HepG2 (cell line): ENCODE data around the gene TRPM5. TPM values are rescaled to one million over a fixed set of nuclear protein-coding genes. Genes with fewer than 3 reads are reported as not detected.

Source experiments
- ATAC-seq: fragments of 200-7000 bp; cut with Tn5 transposase; 3 replicates; pipeline ENCODE4 v1.9.1; 2020; ENCODE audit warnings: mild to moderate bottlenecking, moderate library complexity
- BruUV-seq: library from RNA; stranded (reverse); fragments of 400-500 nt; replicated peaks from 2 replicates; lab custom pipeline; 2021; lab: Mats Ljungman, UMichigan
- CTCF ChIA-PET: fragments of 300-600 bp; formaldehyde crosslinking; extraction: SDS; loops from one replicate; lab custom pipeline; 2021; ENCODE audit warnings: low total read pairs, inconsistent platforms, low intra/inter-chr PET ratio; lab: Yijun Ruan, JAX
- POLR2A ChIA-PET: fragments of 350-600 bp; sonication (Branson Sonifier 250); formaldehyde crosslinking; loops from one replicate; lab custom pipeline; 2020; ENCODE audit warnings: antibody characterized with exemption, inconsistent platforms; lab: Yijun Ruan, JAX
- DNase-seq: peaks from one replicate; pipeline ENCODE4 v3.0.0-alpha.2; 2015; ENCODE audit warnings: low spot score
- FAIRE-seq: peaks from 3 replicates; lab custom pipeline; 2011; peaks lifted over from hg19 to GRCh38; lab: Jason Lieb, UNC
- H2AFZ ChIP-seq: one replicate; pipeline ENCODE4 v1.6.1; 2011; ENCODE audit warnings: low read length, inconsistent platforms
- H3K27ac ChIP-seq: fragments of 300-600 bp; 3 replicates; pipeline ENCODE4 v1.8.0; 2011; ENCODE audit warnings: mixed run types, mild to moderate bottlenecking, mixed read lengths, low read length, inconsistent platforms; ENCODE audit not compliant: insufficient read depth; ENCODE audit errors: extremely low read length
- H3K27me3 ChIP-seq, 2 experiments: fragments of 200-600 bp in 1 of 2; 2 replicates in 1 of 2; 3 replicates in 1 of 2; pipeline versions ENCODE4 v1.6.0 to v1.8.0; 2011; ENCODE audit warnings: low read length in 2 of 2, mild to moderate bottlenecking in 2 of 2, moderate library complexity in 2 of 2, inconsistent platforms in 1 of 2; ENCODE audit not compliant: insufficient read depth in 2 of 2, control insufficient read depth in 1 of 2
- H3K36me3 ChIP-seq, 2 experiments: fragments of 200-600 bp in 1 of 2; replicated peaks in 1 of 2; 2 replicates in 1 of 2; 3 replicates in 1 of 2; pipeline versions ENCODE4 v1.5.1 to v1.8.0; 2011; ENCODE audit warnings: low read length in 2 of 2, inconsistent platforms in 1 of 2; ENCODE audit not compliant: insufficient read depth in 2 of 2, control insufficient read depth in 1 of 2
- H3K4me1 ChIP-seq: 2 replicates; pipeline ENCODE4 v1.5.1; 2012; ENCODE audit warnings: low read length, inconsistent platforms; ENCODE audit not compliant: insufficient read depth
- H3K4me2 ChIP-seq: 2 replicates; pipeline ENCODE4 v1.6.0; 2011; ENCODE audit warnings: low read depth, low read length, inconsistent platforms
- H3K4me3 ChIP-seq, 3 experiments: fragments of 200-600 bp in 1 of 3; sonication (generic), shearing (Covaris generic) in 1 of 3; replicated peaks in 1 of 3; 2 replicates each; pipeline ENCODE4 v1.5.1; 2011 to 2016; ENCODE audit warnings: low read length in 3 of 3, inconsistent platforms in 2 of 3, low read depth in 2 of 3, mild to moderate bottlenecking in 2 of 3, control low read depth in 1 of 3, mixed read lengths in 1 of 3; ENCODE audit not compliant: insufficient read depth in 1 of 3
- H3K79me2 ChIP-seq: one replicate; pipeline ENCODE4 v1.6.1; 2011; ENCODE audit warnings: low read length, inconsistent platforms; ENCODE audit not compliant: insufficient read depth
- H3K9ac ChIP-seq: 2 replicates; pipeline ENCODE4 v1.6.0; 2011; ENCODE audit warnings: mild to moderate bottlenecking, low read depth, low read length, inconsistent platforms; ENCODE audit not compliant: insufficient read depth
- H3K9me3 ChIP-seq: 2 replicates; pipeline ENCODE4 v1.5.1; 2012; ENCODE audit warnings: mild to moderate bottlenecking, low read length
- H4K20me1 ChIP-seq: 2 replicates; pipeline ENCODE4 v1.6.0; 2011; ENCODE audit warnings: inconsistent platforms, mild to moderate bottlenecking, low read length, moderate library complexity; ENCODE audit not compliant: insufficient read depth
- ATAD3A ChIP-seq: sonication (generic); formaldehyde crosslinking; IDR thresholded peaks from 2 replicates; pipeline ENCODE4 v1.4.0; 2020; ENCODE audit warnings: missing genetic modification reagents
- BHLHE40 ChIP-seq: IDR thresholded peaks from 2 replicates; pipeline ENCODE4 v1.6.1; 2011; ENCODE audit warnings: low read length, improper control_type of control experiment
- EEA1 ChIP-seq: sonication (generic); formaldehyde crosslinking; IDR thresholded peaks from 2 replicates; pipeline ENCODE4 v1.5.1; 2020; ENCODE audit warnings: mild to moderate bottlenecking, missing genetic modification reagents, borderline replicate concordance
- EED ChIP-seq: sonication (generic); formaldehyde crosslinking; IDR thresholded peaks from 2 replicates; pipeline ENCODE4 v1.5.0; 2020; ENCODE audit warnings: mild to moderate bottlenecking, missing genetic modification reagents
- FOSL2 ChIP-seq: sonication (generic); formaldehyde crosslinking; IDR thresholded peaks from 2 replicates; pipeline ENCODE4 v1.4.0; 2020; ENCODE audit warnings: missing genetic modification reagents
- KAT8 ChIP-seq: IDR thresholded peaks from 2 replicates; pipeline ENCODE4 v1.6.1; 2016; ENCODE audit warnings: missing genetic modification reagents, missing compliant biosample characterization
- MLXIP ChIP-seq: sonication (generic); formaldehyde crosslinking; IDR thresholded peaks from 2 replicates; pipeline ENCODE4 v1.9.0; 2021; ENCODE audit warnings: missing genetic modification reagents, borderline replicate concordance
- NCOA1 ChIP-seq: sonication (generic); formaldehyde crosslinking; IDR thresholded peaks from 2 replicates; pipeline ENCODE4 v1.9.0; 2021; ENCODE audit warnings: missing genetic modification reagents
- PITX1 ChIP-seq: sonication (generic); formaldehyde crosslinking; IDR thresholded peaks from 2 replicates; pipeline ENCODE4 v1.5.1; 2020; ENCODE audit warnings: mild to moderate bottlenecking, missing genetic modification reagents
- RELA ChIP-seq: sonication (generic); formaldehyde crosslinking; IDR thresholded peaks from 2 replicates; pipeline ENCODE4 v1.4.0; 2020; ENCODE audit warnings: missing genetic modification reagents
- TBP ChIP-seq: sonication (generic); formaldehyde crosslinking; IDR thresholded peaks from 2 replicates; pipeline ENCODE4 v1.5.0; 2020; ENCODE audit warnings: missing genetic modification reagents
- ZEB1 ChIP-seq: IDR thresholded peaks from 2 replicates; pipeline ENCODE4 v1.6.1; 2012; ENCODE audit warnings: mild to moderate bottlenecking, low read depth, inconsistent platforms; ENCODE audit not compliant: insufficient replicate concordance
- ZNF17 ChIP-seq: sonication (generic); formaldehyde crosslinking; IDR thresholded peaks from 2 replicates; pipeline ENCODE4 v1.5.0; 2020; ENCODE audit warnings: mild to moderate bottlenecking, missing genetic modification reagents
- ZNF224 ChIP-seq: sonication (generic); formaldehyde crosslinking; IDR thresholded peaks from 2 replicates; pipeline ENCODE4 v1.5.0; 2020; ENCODE audit warnings: mild to moderate bottlenecking, missing genetic modification reagents
- ZNF549 ChIP-seq: sonication (generic); formaldehyde crosslinking; IDR thresholded peaks from 2 replicates; pipeline ENCODE4 v1.5.0; 2020; ENCODE audit warnings: missing genetic modification reagents
- ZNF670 ChIP-seq: sonication (generic); formaldehyde crosslinking; IDR thresholded peaks from 2 replicates; pipeline ENCODE4 v1.8.0; 2022; ENCODE audit warnings: mild to moderate bottlenecking, missing genetic modification reagents, borderline replicate concordance
- WGBS: methylation state at CpG from one replicate; pipeline ENCODE4 v1.1.6; 2017; ENCODE audit warnings: low lambda C conversion rate; 5-methylcytosine and 5-hydroxymethylcytosine counted together
- in situ Hi-C: cut with HindIII; loops from 2 replicates; pipeline ENCODE4 v1.10.0; 2017; ENCODE audit warnings: low pct_unique_long_range_greater_than_20kb; ENCODE audit not compliant: extremely low pct_ligation_motif_present
- intact Hi-C: fragments of 100-400 bp; cut with micrococcal nuclease; formaldehyde crosslinking; loops from one replicate; pipeline ENCODE4 v1.10.0; 2022; ENCODE audit not compliant: unreplicated experiment
- polyA plus RNA-seq, 8 experiments: library from polyadenylated mRNA; depleted of rRNA in 3 of 8; stranded (reverse) in 7 of 8; unstranded in 1 of 8; fragments of >200 nt; fragmentation: Illumina TruSeq in 4 of 8; extraction: Trizol in 4 of 8; gene quantifications; 2 replicates each; pipeline versions ENCODE4 v1.2.1 to v1.2.3, GENCODE V29; 2011 to 2016; ENCODE audit warnings: low read depth in 4 of 8, missing spikeins in 1 of 8, mixed read lengths in 1 of 8; ENCODE audit not compliant: insufficient read depth in 1 of 8
- total RNA-seq, 5 experiments: library from RNA; depleted of rRNA; stranded (reverse); fragments of >200 nt; fragmentation: Illumina TruSeq; extraction: Trizol; gene quantifications; 2 replicates each; pipeline ENCODE4 v1.2.3, GENCODE V29; 2016; ENCODE audit warnings: low read depth in 1 of 5
- TF ChIP-seq, protein P1 (sequence below): sonication (generic); formaldehyde crosslinking; IDR thresholded peaks from 2 replicates; pipeline ENCODE4 v1.4.0; 2020; ENCODE audit warnings: missing genetic modification reagents, mild to moderate bottlenecking, borderline replicate concordance
- TF ChIP-seq, protein P2 (sequence below): sonication (generic); formaldehyde crosslinking; IDR thresholded peaks from 2 replicates; pipeline ENCODE4 v1.5.1; 2020; ENCODE audit warnings: mild to moderate bottlenecking, missing genetic modification reagents, moderate library complexity

Gene TRPM5
- total and polyA plus RNA-seq, 2 of the 13 experiments (the other 11 are each of a cell fraction or from before 2014, with no cell fraction given), result 0.12 TPM; not detected in 1

- no peak for TF ChIP-seq ZNF17 (CRISPR knock-in tag)
- no peak for TF ChIP-seq ZEB1
- TF ChIP-seq BHLHE40, result no peak
These were observed 8.2 kb downstream of the TRPM5 start (continued) for GRCh38 chr11:2436013-2436520.

GRCh38 chr11:2435288-2436012 lies 8.9 kb downstream of the TRPM5 start:
- ATAC-seq, result no peak
- no peak overlapping the region for H3K27ac ChIP-seq
- H3K4me1 ChIP-seq, result no peaks in the 10 kb centered on the region
- in situ Hi-C loops, result no loop called here
- no peaks in the 10 kb centered on the region; the same call in 1 of the 2 replicates for H4K20me1 ChIP-seq
- no peak overlapping the region for H3K9ac ChIP-seq
- peaks cover 10 to 62% of the 10 kb centered on the region in 2 experiments; a peak in 4 of 5 replicates for H3K27me3 ChIP-seq
- 11% methylated on average over 12 of the region's 12 CpGs for WGBS
- no peak overlapping the region for H3K4me2 ChIP-seq
- intact Hi-C loops, result no loop called here
- ChIA-PET POLR2A (no interaction called here), CTCF (no interaction called here)
- no peak for DNase-seq
- H3K9me3 ChIP-seq, result no peaks in the 10 kb centered on the region
- H2AFZ ChIP-seq, result no peak overlapping the region
- H3K79me2 ChIP-seq, result no peaks in the 10 kb centered on the region
- BruUV-seq, result no TSS peak
- no peak overlapping the region for H3K4me3 ChIP-seq
- FAIRE-seq, result no peak
- H3K36me3 ChIP-seq, result no peaks in the 10 kb centered on the region
- TF ChIP-seq ATAD3A (CRISPR knock-in tag), result no peak
- TF ChIP-seq EED (CRISPR knock-in tag), result no peak
- TF ChIP-seq, protein P1, sequence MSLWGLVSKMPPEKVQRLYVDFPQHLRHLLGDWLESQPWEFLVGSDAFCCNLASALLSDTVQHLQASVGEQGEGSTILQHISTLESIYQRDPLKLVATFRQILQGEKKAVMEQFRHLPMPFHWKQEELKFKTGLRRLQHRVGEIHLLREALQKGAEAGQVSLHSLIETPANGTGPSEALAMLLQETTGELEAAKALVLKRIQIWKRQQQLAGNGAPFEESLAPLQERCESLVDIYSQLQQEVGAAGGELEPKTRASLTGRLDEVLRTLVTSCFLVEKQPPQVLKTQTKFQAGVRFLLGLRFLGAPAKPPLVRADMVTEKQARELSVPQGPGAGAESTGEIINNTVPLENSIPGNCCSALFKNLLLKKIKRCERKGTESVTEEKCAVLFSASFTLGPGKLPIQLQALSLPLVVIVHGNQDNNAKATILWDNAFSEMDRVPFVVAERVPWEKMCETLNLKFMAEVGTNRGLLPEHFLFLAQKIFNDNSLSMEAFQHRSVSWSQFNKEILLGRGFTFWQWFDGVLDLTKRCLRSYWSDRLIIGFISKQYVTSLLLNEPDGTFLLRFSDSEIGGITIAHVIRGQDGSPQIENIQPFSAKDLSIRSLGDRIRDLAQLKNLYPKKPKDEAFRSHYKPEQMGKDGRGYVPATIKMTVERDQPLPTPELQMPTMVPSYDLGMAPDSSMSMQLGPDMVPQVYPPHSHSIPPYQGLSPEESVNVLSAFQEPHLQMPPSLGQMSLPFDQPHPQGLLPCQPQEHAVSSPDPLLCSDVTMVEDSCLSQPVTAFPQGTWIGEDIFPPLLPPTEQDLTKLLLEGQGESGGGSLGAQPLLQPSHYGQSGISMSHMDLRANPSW (CRISPR knock-in tag), result no peak
- TF ChIP-seq KAT8 (CRISPR knock-in tag), result no peak
- TF ChIP-seq, protein P2, sequence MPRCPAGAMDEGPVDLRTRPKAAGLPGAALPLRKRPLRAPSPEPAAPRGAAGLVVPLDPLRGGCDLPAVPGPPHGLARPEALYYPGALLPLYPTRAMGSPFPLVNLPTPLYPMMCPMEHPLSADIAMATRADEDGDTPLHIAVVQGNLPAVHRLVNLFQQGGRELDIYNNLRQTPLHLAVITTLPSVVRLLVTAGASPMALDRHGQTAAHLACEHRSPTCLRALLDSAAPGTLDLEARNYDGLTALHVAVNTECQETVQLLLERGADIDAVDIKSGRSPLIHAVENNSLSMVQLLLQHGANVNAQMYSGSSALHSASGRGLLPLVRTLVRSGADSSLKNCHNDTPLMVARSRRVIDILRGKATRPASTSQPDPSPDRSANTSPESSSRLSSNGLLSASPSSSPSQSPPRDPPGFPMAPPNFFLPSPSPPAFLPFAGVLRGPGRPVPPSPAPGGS (CRISPR knock-in tag), result no peak
- TF ChIP-seq ZNF549, result no peak
- no peak for TF ChIP-seq ZNF224
- no peak for TF ChIP-seq NCOA1 (CRISPR knock-in tag)
- no peak for TF ChIP-seq PITX1 (CRISPR knock-in tag)
- TF ChIP-seq MLXIP (CRISPR knock-in tag), result no peak
- no peak for TF ChIP-seq RELA
- TF ChIP-seq EEA1 (CRISPR knock-in tag), result no peak
- no peak for TF ChIP-seq TBP (CRISPR knock-in tag)
- no peak for TF ChIP-seq ZNF670 (CRISPR knock-in tag)
- TF ChIP-seq FOSL2 (CRISPR knock-in tag), result no peak
